KMS-11 (cell line): ENCODE results near the gene CIAO3.

Experiments
- H2AFZ ChIP-seq: fragments of 200-600 bp; sonication (generic); 2 replicates; pipeline ENCODE4 v1.6.1; 2016; ENCODE audit warnings: antibody characterized with exemption, mixed run types, low read depth
- H3K27ac ChIP-seq: fragments of 200-600 bp; sonication (generic); 2 replicates; pipeline ENCODE4 v1.6.1; 2016; ENCODE audit warnings: mild to moderate bottlenecking, mixed run types
- H3K27me3 ChIP-seq: fragments of 200-600 bp; sonication (generic); 2 replicates; pipeline ENCODE4 v1.6.1; 2017; ENCODE audit warnings: mild to moderate bottlenecking, low read depth, mixed run types, moderate library complexity; ENCODE audit not compliant: insufficient read depth
- H3K36me3 ChIP-seq: fragments of 200-600 bp; sonication (generic); 2 replicates; pipeline ENCODE4 v1.6.1; 2017; ENCODE audit warnings: mild to moderate bottlenecking, mixed run types; ENCODE audit not compliant: insufficient read depth
- H3K4me1 ChIP-seq: fragments of 200-600 bp; sonication (generic); 2 replicates; pipeline ENCODE4 v1.6.1; 2016; ENCODE audit warnings: mild to moderate bottlenecking, low read depth, mixed run types; ENCODE audit not compliant: poor library complexity, severe bottlenecking
- H3K4me2 ChIP-seq: fragments of 200-600 bp; sonication (generic); 2 replicates; pipeline ENCODE4 v1.7.0; 2016; ENCODE audit warnings: mild to moderate bottlenecking, mixed run types
- H3K4me3 ChIP-seq: fragments of 200-600 bp; sonication (generic); IDR thresholded peaks from 2 replicates; pipeline ENCODE4 v1.6.1; 2017; ENCODE audit warnings: low read depth, low read length, mixed read lengths; ENCODE audit not compliant: insufficient read depth
- H3K79me2 ChIP-seq: fragments of 200-600 bp; sonication (generic); 2 replicates; pipeline ENCODE4 v1.6.1; 2016; ENCODE audit warnings: low read depth, mixed run types; ENCODE audit not compliant: insufficient read depth
- H3K9ac ChIP-seq: fragments of 200-600 bp; sonication (generic); 2 replicates; pipeline ENCODE4 v1.6.1; 2016; ENCODE audit warnings: mild to moderate bottlenecking, mixed run types
- H4K20me1 ChIP-seq: fragments of 200-600 bp; sonication (generic); 2 replicates; pipeline ENCODE4 v1.6.1; 2016; ENCODE audit warnings: mild to moderate bottlenecking, mixed run types; ENCODE audit not compliant: insufficient read depth
- TF ChIP-seq, protein P1 (sequence below): fragments of 200-600 bp; sonication (generic); conservative IDR thresholded peaks from 2 replicates; pipeline ENCODE4 v1.6.1; 2017; ENCODE audit warnings: low read depth, mild to moderate bottlenecking, antibody characterized with exemption, low read length, moderate library complexity, mixed read lengths

Gene CIAO3

DNA sequence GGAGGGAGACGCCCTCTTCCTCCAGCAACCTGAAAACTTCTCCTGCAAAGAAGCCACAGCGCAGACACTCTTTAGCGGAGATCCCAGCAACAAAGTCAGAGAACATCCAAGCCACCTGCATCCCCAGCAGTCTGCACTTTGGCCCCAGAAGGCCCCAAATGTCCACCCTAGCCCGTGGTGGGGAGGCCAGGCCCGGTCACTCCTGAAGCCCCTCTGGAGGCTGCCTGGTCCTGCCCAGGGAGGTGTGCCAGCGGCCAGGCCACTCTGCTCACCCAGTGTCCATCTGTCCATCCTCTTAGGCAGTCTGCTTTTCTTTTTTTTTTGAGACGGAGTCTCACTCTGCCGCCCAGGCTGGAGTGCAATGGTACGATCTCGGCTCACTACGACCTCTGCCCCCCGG is 8.5 kb downstream of the CIAO3 start:
- Histone ChIP-seq H3K4me1 (peaks cover 44% of the 10 kb centered on the region), H3K27ac (no peak overlapping the region), H3K4me2 (no peak overlapping the region), H3K27me3 (no peaks in the 10 kb centered on the region), H3K36me3 (no peaks in the 10 kb centered on the region), H3K4me3 (no peak overlapping the region), H4K20me1 (no peaks in the 10 kb centered on the region), H2AFZ (no peak overlapping the region), H3K79me2 (no peaks in the 10 kb centered on the region), H3K9ac (no peak overlapping the region)
- TF ChIP-seq, protein P1, sequence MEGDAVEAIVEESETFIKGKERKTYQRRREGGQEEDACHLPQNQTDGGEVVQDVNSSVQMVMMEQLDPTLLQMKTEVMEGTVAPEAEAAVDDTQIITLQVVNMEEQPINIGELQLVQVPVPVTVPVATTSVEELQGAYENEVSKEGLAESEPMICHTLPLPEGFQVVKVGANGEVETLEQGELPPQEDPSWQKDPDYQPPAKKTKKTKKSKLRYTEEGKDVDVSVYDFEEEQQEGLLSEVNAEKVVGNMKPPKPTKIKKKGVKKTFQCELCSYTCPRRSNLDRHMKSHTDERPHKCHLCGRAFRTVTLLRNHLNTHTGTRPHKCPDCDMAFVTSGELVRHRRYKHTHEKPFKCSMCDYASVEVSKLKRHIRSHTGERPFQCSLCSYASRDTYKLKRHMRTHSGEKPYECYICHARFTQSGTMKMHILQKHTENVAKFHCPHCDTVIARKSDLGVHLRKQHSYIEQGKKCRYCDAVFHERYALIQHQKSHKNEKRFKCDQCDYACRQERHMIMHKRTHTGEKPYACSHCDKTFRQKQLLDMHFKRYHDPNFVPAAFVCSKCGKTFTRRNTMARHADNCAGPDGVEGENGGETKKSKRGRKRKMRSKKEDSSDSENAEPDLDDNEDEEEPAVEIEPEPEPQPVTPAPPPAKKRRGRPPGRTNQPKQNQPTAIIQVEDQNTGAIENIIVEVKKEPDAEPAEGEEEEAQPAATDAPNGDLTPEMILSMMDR: no peak

DNA sequence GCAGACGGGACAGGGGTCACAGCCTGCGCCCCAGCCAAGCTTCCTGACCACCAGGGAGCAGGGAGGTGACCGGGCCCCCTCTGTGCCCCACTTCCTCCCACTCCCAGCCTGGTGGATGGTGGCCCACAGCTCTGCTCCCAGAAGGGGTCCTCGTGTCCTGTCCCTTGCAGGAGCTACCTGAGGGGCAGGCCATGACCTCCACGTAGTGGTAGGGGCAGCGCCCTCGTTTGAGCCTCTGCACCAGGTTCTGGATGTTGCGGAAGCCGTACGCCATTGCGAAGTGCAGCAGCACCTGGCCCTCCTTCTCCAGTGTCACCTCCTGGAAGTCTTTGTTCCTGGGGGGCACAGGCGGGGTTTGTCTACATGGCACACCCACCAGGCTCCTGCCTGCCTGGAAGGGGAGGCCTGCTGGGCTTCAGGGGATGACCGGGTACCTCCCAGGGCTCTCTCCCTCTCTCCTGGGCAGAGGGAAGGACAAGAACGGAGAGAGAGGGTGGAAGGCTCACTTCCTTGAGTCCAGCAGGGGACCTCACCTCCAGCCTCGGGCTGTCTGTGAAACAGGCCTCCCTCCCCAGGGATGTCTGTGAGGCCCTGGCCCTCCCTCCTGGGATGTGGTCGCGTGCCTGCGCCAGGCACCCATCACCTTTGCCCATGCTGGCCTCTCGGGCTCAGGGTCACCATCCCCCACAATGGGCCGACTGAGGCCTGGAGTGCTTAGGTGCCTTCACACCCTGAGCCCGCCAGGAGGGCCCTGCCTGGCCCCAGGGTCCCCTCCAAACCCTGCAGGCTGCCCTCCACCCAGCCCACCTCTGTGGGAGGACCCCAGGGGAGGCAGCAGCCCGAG is 9.9 kb downstream of the CIAO3 start:
- H3K9ac ChIP-seq: no peak overlapping the region

DNA sequence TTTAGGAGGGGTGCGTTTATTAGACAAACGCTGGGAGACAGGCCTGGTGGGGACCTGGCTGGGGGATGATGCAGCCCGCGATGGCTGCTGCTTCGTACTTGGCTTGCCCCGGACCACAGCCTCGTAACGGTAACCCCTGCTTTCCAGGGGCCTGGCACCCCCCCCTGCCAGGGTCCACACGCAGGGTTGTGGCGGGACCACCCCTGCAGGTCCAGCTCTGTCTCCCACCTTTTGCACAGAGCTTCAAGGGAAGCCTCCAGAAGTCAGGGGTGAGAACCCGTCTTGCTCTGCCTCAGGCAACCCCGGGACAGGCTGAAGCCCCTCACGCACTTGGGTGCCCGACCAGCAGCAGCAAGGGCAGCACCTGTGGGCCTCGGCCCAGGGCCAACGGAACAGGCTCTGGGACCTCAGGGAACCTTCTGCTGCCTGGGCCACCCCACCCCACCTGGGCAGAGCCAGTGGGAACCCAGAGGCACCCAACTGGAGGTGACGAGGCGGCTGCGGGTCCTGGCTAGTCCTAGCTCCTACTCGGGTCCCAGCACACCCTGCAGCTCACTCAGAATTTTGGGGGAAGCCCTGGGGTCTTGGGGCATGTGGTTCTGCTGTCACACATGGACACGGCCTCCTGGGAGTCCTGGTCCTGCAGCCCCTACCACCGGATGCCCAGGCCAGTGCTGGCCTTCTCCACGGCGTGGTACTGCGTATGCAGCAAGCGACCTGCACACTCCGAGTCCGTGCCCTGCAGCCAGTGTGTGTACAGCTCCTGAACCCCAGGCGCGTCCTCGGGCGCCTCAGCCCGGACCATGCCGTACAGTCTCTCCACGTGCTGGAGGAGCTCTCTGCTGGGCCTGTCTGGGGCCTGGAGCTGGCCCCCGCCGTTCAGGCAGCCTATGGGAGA is 10.8 kb downstream of the CIAO3 start:
- H4K20me1 ChIP-seq: no peaks in the 10 kb centered on the region
- no peak overlapping the region for H3K9ac ChIP-seq
- no peaks in the 10 kb centered on the region for H3K27me3 ChIP-seq
- H3K4me1 ChIP-seq: peaks cover 32% of the 10 kb centered on the region
- no peak overlapping the region for H3K27ac ChIP-seq
- H3K79me2 ChIP-seq: no peaks in the 10 kb centered on the region
- TF ChIP-seq, protein P1: no peak
- no peak overlapping the region for H3K4me2 ChIP-seq
- no peak overlapping the region for H3K4me3 ChIP-seq
- H3K36me3 ChIP-seq: no peaks in the 10 kb centered on the region
- no peak overlapping the region for H2AFZ ChIP-seq

More for the DNA sequence above, 9.9 kb downstream of the CIAO3 start:
- H3K27me3 ChIP-seq: no peaks in the 10 kb centered on the region
- H3K4me2 ChIP-seq: no peak overlapping the region
- H3K79me2 ChIP-seq: no peaks in the 10 kb centered on the region
- TF ChIP-seq, protein P1: no peak
- H3K27ac ChIP-seq: no peak overlapping the region
- H3K4me1 ChIP-seq: peaks cover 38% of the 10 kb centered on the region
- no peak overlapping the region for H2AFZ ChIP-seq
- H3K36me3 ChIP-seq: no peaks in the 10 kb centered on the region
- H4K20me1 ChIP-seq: no peaks in the 10 kb centered on the region
- no peak overlapping the region for H3K4me3 ChIP-seq

DNA sequence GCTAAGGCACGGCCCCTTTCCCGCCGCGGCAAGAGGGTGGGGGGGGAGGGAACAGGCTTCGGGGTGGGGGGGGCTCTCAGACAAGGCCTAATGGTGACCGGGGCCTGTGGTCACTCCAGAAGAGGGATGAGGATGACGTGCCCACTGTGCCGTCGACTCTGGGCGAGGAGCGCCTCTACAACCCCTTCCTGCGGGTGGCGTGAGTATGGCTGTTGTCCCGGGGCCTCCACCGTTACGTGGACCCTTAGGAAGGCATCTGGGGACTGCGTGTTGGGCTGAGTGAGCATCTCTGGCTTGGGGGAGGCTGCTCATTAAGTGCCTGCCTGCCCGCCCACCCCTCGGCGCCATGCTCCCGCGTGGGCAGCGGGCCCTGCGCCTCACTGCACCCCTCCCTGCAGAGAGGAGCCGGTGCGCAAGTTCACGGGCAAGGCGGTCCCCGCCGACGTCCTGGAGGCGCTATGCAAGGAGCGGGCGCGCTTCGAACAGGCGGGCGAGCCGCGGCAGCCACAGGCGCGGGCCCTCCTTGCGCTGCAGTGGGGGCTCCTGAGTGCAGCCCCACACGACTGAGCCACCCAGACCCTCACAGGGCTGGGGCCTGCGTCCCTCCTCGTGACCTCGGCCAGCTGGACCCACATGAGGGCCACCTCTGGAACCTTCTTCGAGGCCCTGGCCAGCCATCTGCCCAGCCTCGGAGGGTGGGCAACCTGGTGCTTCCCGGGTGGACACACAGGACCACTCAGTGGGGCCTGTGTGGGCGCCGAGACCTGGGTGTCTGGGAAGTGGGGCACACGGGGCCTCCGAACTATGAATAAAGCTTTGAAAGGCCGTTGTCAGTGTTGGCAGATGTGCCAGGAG is 11.7 kb downstream of the CIAO3 start:
- Histone ChIP-seq H3K79me2 (no peaks in the 10 kb centered on the region), H3K4me2 (no peak overlapping the region), H3K4me3 (no peak overlapping the region), H3K27me3 (no peaks in the 10 kb centered on the region), H3K27ac (no peak overlapping the region), H3K4me1 (peaks cover 32% of the 10 kb centered on the region), H3K9ac (no peak overlapping the region), H2AFZ (no peak overlapping the region), H3K36me3 (no peaks in the 10 kb centered on the region), H4K20me1 (no peaks in the 10 kb centered on the region)
- TF ChIP-seq, protein P1: no peak
